ENCODE results near the gene METTL25B. TPM values are rescaled to one million over a fixed set of nuclear protein-coding genes. Genes with fewer than 3 reads are reported as not detected.
A peak's percentile ranks its signal among the peaks of the same experiment; 100 is the strongest.

Gene METTL25B
- total RNA-seq, 1 experiment from 2014 or later = 25.7 TPM

- peak; percentile 89 for DNase-seq
- H3K4me3 ChIP-seq (ENCODE audit: insufficient read depth, low read depth, low read length) = peak overlapping the region; percentile 80
- no peaks in the 10 kb centered on the region for H3K36me3 ChIP-seq (replicated peaks; ENCODE audit: control insufficient read depth, insufficient read depth, low read length)
- H3K27me3 ChIP-seq (ENCODE audit: control insufficient read depth, insufficient read depth, low read length) = peaks cover 19% of the 10 kb centered on the region
Measured at GRCh38 chr1:156706657-156707416, 21.4 kb upstream of the METTL25B start.

DNA sequence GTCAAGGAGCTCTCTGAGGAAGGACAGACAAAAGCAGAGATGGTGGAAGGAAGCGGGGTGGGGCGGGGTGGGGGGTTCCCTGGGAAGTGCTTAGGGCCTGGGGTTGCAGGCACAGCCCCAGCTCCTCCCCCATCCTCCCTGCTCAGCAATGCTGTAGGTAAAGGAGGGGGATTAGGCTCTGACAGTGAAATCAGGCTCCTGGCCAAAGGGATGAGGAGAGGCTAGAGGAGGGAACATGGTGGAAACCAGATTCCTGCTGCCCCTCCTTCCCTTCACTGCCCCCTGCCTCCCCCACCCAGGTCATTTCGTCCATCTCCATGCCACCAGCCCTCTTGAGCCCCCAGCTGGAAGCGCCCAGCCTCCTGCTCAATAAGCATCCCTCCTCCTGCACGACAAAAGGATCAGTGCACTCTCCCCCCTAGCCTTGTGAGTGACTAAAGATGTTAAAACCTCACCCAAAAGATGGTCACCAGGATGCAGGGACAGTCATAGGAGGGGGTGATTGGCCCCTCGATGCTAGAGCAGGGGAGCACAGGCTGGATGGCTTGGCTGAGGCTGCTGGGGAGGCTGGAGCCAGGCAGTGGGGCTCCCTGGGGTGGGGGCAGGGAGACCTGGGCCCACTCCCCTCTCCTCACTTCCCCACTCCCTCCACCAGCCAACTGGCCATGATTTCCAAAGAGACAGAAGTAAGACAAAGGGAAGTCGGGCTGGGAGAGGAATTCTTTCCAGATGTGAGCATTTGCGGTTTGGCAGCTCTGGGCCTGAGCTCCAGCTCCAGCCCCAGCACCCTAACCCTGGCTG is 20.7 kb upstream of the METTL25B start:
- H3K4me3 ChIP-seq (ENCODE audit: insufficient read depth, low read depth, low read length) = peak overlapping the region; percentile 80
- H3K36me3 ChIP-seq (replicated peaks; ENCODE audit: control insufficient read depth, insufficient read depth, low read length) = no peaks in the 10 kb centered on the region
- peak; percentile 88 for DNase-seq
- peaks cover 19% of the 10 kb centered on the region for H3K27me3 ChIP-seq (ENCODE audit: control insufficient read depth, insufficient read depth, low read length)

DNA sequence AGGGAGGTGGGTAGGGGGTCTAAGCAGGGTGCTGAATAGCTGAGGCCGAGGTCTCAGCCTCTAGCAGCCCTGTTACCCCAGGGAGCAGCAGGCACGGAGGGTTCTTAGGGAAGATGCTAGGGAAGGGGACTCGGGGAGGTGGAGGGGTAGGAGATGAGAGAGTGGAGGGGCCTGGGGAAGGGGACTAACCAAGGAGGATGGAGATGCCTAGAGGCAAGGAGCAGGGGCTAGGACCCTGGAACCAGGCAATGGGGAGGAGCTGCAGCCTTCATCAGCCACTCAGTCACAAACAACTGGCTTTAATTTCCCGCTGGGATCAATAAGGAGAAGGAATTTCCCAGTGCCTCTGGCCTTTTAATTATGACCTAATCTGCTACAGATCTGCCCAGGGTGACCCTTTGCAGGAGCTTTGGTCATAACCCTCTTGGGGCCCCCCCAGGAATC is 20.0 kb upstream of the METTL25B start:
- peak; percentile 87 for DNase-seq
- H3K4me3 ChIP-seq (ENCODE audit: insufficient read depth, low read depth, low read length) = peak overlapping the region; percentile 80; the same call in 1 of the 2 replicates
- peaks cover 18% of the 10 kb centered on the region for H3K27me3 ChIP-seq (ENCODE audit: control insufficient read depth, insufficient read depth, low read length)
- H3K36me3 ChIP-seq (replicated peaks; ENCODE audit: control insufficient read depth, insufficient read depth, low read length) = no peaks in the 10 kb centered on the region

DNA sequence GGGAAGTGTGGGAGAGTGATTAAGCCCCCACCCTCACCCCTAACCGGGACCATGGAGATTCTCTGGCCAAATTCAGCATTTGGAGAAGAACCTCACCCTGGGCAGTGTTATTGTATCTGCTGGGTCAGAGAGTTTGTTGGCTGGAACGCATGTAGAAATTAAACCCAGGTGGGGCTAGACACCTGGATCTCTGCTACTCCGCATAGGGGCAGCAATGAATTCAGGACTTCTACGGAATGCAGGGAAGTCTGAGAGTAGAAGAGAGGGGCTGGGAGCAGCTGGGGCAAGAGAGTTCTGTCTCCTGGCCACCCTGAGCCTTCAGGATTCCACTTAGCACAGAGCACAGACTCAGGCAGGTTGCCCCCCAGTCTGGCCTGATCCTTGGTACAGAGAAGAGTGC is 19.2 kb upstream of the METTL25B start:
- peaks cover 14% of the 10 kb centered on the region for H3K27me3 ChIP-seq (ENCODE audit: control insufficient read depth, insufficient read depth, low read length)
- DNase-seq = peak; percentile 44
- no peak overlapping the region for H3K4me3 ChIP-seq (ENCODE audit: insufficient read depth, low read depth, low read length)
- no peaks in the 10 kb centered on the region for H3K36me3 ChIP-seq (replicated peaks; ENCODE audit: control insufficient read depth, insufficient read depth, low read length)

DNA sequence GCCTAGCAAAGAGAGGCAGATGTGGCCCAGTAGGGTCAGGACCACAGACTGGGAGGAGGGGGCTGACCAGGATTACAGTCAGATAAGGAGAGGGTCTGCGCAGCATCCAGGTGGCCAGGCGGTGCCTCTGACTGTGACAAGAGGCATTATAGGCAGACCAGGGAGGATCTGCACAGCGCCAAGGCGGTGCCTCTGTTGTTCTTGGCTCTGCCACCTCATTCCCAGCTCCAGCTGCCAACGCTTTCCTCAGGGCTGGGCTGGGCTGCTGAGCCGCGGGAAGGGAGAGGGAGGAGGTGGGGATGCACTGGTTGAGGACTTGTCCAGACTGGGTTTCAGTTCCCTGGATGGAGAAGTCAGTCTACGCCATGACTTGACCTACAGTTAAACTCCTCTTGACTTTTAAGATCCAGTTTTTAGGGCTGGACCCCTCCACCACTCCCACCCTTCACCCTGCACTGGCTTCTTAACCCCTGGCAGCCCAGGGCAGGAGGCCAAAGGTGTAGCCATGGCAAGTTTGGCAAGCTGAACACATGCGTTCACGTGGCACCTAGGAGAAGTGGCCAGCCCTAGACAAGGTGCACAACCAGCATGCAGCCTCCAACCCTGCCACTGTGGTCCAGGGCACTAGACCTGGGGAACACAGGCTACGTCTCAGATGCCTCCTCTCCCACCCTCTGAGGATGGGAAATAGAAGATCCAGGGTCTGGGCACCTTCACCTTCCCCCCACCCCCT is 18.3 kb upstream of the METTL25B start:
- Histone ChIP-seq H3K36me3 (replicated peaks; ENCODE audit: control insufficient read depth, insufficient read depth, low read length) (no peaks in the 10 kb centered on the region), H3K4me3 (ENCODE audit: insufficient read depth, low read depth, low read length) (no peak overlapping the region), H3K27me3 (ENCODE audit: control insufficient read depth, insufficient read depth, low read length) (peaks cover 5% of the 10 kb centered on the region)
- DNase-seq = no peak

DNA sequence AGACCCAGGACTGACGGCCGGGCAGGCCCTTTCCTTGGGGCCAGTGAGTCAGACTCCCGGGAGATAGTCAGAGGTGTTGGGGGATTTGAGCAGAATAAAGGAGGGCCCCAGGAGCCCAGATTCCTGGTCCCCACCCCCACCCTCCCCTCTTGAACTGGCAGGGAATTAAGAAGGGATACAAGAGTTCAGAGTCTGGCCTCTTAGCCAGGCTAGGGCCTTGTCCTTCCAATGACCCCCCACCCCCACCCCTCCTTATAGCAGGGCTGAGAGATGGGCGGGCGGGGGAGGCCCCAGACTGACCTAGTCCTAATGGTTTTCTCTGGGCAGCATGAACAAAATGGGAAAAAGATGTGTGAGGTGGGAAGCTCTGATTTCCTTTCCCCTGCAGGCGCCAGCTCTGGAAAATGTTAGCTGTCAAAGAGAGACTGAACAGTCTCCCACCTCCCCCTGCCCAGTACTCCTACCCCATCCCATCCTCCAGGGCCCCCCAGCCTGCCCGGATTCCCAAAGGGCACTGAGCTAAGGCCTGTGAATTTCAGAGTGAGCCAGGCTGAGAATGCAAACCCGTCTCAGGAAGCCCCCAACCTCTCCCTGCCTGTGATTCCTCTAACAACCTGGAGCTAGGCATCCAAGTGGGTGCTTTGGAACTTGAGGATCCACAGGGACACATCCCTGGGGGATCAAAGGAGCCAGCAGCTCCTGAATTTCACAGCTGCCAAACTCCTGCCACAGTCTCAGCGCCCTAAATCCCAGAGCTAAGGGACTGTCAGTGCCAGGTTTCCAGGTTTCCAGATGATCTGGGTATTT is 17.1 kb upstream of the METTL25B start:
- H3K36me3 ChIP-seq (replicated peaks; ENCODE audit: control insufficient read depth, insufficient read depth, low read length) = no peaks in the 10 kb centered on the region
- DNase-seq = peak; percentile 73
- H3K27me3 ChIP-seq (ENCODE audit: control insufficient read depth, insufficient read depth, low read length) = no peaks in the 10 kb centered on the region
- H3K4me3 ChIP-seq (ENCODE audit: insufficient read depth, low read depth, low read length) = no peak overlapping the region

DNA sequence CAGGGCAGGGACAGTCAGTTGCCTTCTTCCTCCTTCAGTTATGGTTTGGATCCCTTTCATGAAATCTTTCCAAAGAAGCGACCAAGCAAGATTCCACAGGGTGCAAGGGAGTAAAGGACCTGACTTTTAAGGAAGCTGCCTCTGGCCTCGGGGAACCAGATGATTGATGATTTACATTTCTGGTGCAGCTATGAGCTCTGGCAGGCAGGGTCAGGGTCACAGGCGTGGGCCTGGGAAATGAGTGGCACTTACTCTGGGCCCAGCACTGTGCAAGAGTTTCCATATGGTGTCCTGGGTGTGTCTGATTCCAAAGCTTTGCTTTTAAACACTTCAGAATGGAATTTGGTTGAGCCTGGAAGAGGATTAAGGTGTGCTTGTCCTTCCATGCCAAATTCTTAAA is 15.6 kb upstream of the METTL25B start:
- no peaks in the 10 kb centered on the region for H3K27me3 ChIP-seq (ENCODE audit: control insufficient read depth, insufficient read depth, low read length)
- H3K36me3 ChIP-seq (replicated peaks; ENCODE audit: control insufficient read depth, insufficient read depth, low read length) = no peaks in the 10 kb centered on the region
- DNase-seq = no peak
- H3K4me3 ChIP-seq (ENCODE audit: insufficient read depth, low read depth, low read length) = no peak overlapping the region

DNA sequence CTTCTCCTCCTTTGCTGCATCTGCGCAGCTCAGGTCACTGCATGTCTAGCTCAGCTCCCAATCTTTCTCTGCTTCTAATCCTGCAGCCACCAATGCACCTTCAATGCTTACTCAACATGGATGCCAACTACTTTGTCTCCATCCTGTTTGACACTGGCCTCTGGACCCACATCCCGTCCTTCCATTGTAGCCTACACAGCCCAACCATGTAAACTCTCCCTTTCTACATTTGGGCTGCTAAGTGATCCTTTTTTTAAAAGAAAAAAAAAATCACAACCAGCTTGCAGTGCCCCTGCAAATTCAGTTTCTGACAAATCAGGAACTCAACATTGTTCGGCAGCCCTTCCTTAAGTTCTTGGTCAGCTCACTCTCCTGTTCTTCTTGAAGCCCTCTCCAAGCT is 13.4 kb upstream of the METTL25B start:
- no peak for DNase-seq
- no peaks in the 10 kb centered on the region for H3K36me3 ChIP-seq (replicated peaks; ENCODE audit: control insufficient read depth, insufficient read depth, low read length)
- H3K27me3 ChIP-seq (ENCODE audit: control insufficient read depth, insufficient read depth, low read length) = no peaks in the 10 kb centered on the region
- no peak overlapping the region for H3K4me3 ChIP-seq (ENCODE audit: insufficient read depth, low read depth, low read length)

DNA sequence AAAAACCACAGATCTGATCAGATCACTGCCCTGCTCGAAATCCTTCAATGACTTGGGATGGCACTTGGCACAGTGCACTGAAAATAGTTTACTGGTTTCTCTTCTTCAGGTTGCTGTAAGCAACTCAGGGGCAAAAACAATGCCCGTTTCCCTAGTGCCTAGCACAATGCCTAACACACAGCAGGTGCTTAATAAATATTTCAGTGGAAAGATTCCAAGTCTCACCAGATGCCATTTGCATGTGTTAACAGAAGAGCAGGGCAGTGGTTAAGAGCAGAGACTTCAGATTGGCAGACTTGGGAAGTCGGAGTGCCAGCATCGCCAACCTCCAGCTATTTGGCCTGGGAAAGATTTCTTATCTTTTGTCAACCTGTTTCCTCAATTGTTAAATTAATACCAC is 10.9 kb upstream of the METTL25B start:
- no peak for DNase-seq
- H3K27me3 ChIP-seq (ENCODE audit: control insufficient read depth, insufficient read depth, low read length) = no peaks in the 10 kb centered on the region
- H3K4me3 ChIP-seq (ENCODE audit: insufficient read depth, low read depth, low read length) = no peak overlapping the region
- peaks cover 4% of the 10 kb centered on the region for H3K36me3 ChIP-seq (replicated peaks; ENCODE audit: control insufficient read depth, insufficient read depth, low read length)

DNA sequence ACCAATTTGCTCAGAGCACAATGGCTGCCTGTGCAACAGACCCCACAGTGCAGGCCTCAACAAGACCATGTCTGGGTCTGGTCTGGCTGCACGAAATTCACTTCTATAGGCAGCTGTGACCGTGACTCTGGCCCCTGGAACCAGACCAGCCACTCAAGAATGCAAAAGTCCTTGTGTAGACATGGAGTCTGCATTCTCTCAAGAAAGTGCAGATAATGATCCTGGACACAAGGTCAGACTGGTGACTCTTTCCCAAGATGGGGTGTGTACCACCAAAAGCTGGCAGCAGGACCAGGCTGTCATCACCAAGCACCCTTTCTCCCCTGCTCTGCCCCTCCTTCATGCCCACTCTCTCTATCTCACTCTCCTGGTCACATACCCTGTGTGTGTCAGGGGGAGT is 7.1 kb upstream of the METTL25B start:
- Histone ChIP-seq H3K27me3 (ENCODE audit: control insufficient read depth, insufficient read depth, low read length) (no peaks in the 10 kb centered on the region), H3K4me3 (ENCODE audit: insufficient read depth, low read depth, low read length) (no peak overlapping the region), H3K36me3 (replicated peaks; ENCODE audit: control insufficient read depth, insufficient read depth, low read length) (peaks cover 21% of the 10 kb centered on the region)
- DNase-seq = no peak

- Histone ChIP-seq H3K36me3 (replicated peaks; ENCODE audit: control insufficient read depth, insufficient read depth, low read length) (peaks cover 21% of the 10 kb centered on the region), H3K4me3 (ENCODE audit: insufficient read depth, low read depth, low read length) (no peak overlapping the region), H3K27me3 (ENCODE audit: control insufficient read depth, insufficient read depth, low read length) (no peaks in the 10 kb centered on the region)
- DNase-seq = no peak
Measured at GRCh38 chr1:156721535-156721934, 6.7 kb upstream of the METTL25B start.

DNA sequence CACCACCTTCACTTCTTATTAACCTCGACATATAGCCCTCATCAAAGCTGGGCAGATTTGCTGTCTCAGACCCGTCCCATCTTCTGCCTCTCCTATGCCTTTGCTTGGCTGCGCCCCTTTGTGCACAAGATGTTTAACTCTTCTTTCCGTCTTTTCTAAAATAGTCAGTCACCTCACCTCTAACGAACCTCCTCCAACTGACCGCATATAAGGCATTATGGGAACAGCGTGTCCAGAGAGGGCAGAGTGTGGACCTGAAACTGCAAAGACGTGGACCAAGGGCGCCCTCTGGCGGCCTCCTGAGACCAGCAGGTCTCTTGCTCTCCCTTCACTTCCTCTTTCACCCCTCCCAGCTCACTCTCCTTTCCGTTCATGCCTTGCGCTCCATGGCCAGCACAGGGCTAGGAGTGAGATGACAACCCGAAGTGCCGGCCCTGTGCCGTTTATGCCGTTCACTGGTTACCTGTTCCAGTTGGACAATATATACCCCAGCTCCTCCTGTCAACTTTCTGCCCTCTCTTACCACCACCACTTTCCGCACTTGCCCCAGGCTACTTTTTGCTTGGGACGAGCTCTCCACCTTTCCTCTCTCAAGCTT is 2.5 kb upstream of the METTL25B start:
- Histone ChIP-seq H3K36me3 (replicated peaks; ENCODE audit: control insufficient read depth, insufficient read depth, low read length) (peaks cover 21% of the 10 kb centered on the region), H3K27me3 (ENCODE audit: control insufficient read depth, insufficient read depth, low read length) (no peaks in the 10 kb centered on the region), H3K4me3 (ENCODE audit: insufficient read depth, low read depth, low read length) (peak overlapping the region; percentile 27)
- peak; percentile 91 for DNase-seq

DNA sequence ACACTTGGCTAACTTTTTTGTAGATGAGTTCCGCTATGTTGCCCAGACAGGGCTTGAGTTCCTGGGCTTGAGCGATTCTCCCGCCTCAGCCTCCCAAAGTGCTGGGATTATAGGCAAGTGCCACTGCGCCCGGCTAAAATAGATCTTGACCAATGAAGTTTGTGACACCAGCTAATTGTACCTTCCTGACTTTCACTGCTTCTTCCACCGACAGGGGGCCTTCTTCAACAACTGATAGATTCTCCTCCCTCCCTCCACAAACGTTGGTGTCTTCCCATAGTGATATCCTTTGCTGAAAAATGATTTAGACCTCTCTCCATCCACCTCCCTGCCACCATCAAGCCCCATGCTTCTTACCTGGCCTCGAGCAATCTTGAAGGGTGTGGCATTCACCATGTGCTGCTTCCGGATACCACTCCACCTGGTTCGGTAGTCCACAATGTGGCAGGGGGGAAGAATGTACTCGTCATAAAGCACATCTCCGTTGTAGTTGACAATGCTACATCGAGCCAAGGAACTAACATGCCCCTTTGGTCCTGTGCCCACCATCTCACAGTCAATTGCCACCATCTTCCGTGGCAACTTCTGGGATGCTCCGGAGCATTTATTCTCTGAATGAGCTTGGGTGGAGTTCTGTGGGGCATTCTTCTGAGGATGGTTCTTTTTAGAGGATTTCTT is 1.6 kb upstream of the METTL25B start:
- peak; percentile 77 for DNase-seq
- Histone ChIP-seq H3K4me3 (ENCODE audit: insufficient read depth, low read depth, low read length) (peak overlapping the region; percentile 27; the same call in 1 of the 2 replicates), H3K36me3 (replicated peaks; ENCODE audit: control insufficient read depth, insufficient read depth, low read length) (peaks cover 17% of the 10 kb centered on the region), H3K27me3 (ENCODE audit: control insufficient read depth, insufficient read depth, low read length) (no peaks in the 10 kb centered on the region)
